ENCODE data around the gene MTMR10.

- TF ChIP-seq CTCF (IDR thresholded peaks at IDR 0.05) (no peak), POLR2A (IDR thresholded peaks at IDR 0.05) (no peak)
Measured at GRCh38 chr15:31001702-31002101, 10.3 kb upstream of the MTMR10 start.
